ENCODE results near the gene IFI27L1.

Gene IFI27L1

GRCh38 chr14:94139421-94139820 lies 58.3 kb downstream of the IFI27L1 start:
- no peak overlapping the region for H3K4me3 Mint-ChIP-seq
- H3K27me3 Mint-ChIP-seq = peaks cover 2% of the 10 kb centered on the region
- H3K9me3 Mint-ChIP-seq (ENCODE audit: low read depth) = peaks cover 10% of the 10 kb centered on the region
- H3K36me3 Mint-ChIP-seq = no peaks in the 10 kb centered on the region
- peaks cover 3% of the 10 kb centered on the region for H3K4me1 Mint-ChIP-seq (ENCODE audit: low read depth)
- H3K27ac Mint-ChIP-seq = no peak overlapping the region

GRCh38 chr14:94142247-94142646 lies 61.1 kb downstream of the IFI27L1 start:
- Mint-ChIP-seq H3K27me3 (no peaks in the 10 kb centered on the region), H3K4me3 (no peak overlapping the region), H3K27ac (no peak overlapping the region), H3K4me1 (ENCODE audit: low read depth) (peaks cover 12% of the 10 kb centered on the region), H3K9me3 (ENCODE audit: low read depth) (no peaks in the 10 kb centered on the region), H3K36me3 (no peaks in the 10 kb centered on the region)

GRCh38 chr14:94142836-94143235 lies 61.7 kb downstream of the IFI27L1 start:
- H3K27ac Mint-ChIP-seq = no peak overlapping the region
- H3K4me1 Mint-ChIP-seq (ENCODE audit: low read depth) = peaks cover 13% of the 10 kb centered on the region
- no peaks in the 10 kb centered on the region for H3K36me3 Mint-ChIP-seq
- no peaks in the 10 kb centered on the region for H3K9me3 Mint-ChIP-seq (ENCODE audit: low read depth)
- H3K27me3 Mint-ChIP-seq = no peaks in the 10 kb centered on the region
- H3K4me3 Mint-ChIP-seq = no peak overlapping the region

- H3K36me3 Mint-ChIP-seq = no peaks in the 10 kb centered on the region
- peaks cover 13% of the 10 kb centered on the region for H3K4me1 Mint-ChIP-seq (ENCODE audit: low read depth)
- no peaks in the 10 kb centered on the region for H3K27me3 Mint-ChIP-seq
Measured at GRCh38 chr14:94143239-94143638, 62.1 kb downstream of the IFI27L1 start.

GRCh38 chr14:94143711-94144110 lies 62.6 kb downstream of the IFI27L1 start:
- peaks cover 13% of the 10 kb centered on the region for H3K4me1 Mint-ChIP-seq (ENCODE audit: low read depth)
- H3K27ac Mint-ChIP-seq = no peak overlapping the region
- no peak overlapping the region for H3K4me3 Mint-ChIP-seq
- H3K36me3 Mint-ChIP-seq = no peaks in the 10 kb centered on the region
- no peaks in the 10 kb centered on the region for H3K27me3 Mint-ChIP-seq
- no peaks in the 10 kb centered on the region for H3K9me3 Mint-ChIP-seq (ENCODE audit: low read depth)

More at GRCh38 chr14:94143239-94143638, 62.1 kb downstream of the IFI27L1 start:
- Mint-ChIP-seq H3K27ac (no peak overlapping the region), H3K9me3 (ENCODE audit: low read depth) (no peaks in the 10 kb centered on the region), H3K4me3 (no peak overlapping the region)

- Mint-ChIP-seq H3K4me3 (no peak overlapping the region), H3K36me3 (no peaks in the 10 kb centered on the region), H3K4me1 (ENCODE audit: low read depth) (peaks cover 13% of the 10 kb centered on the region), H3K9me3 (ENCODE audit: low read depth) (no peaks in the 10 kb centered on the region), H3K27ac (no peak overlapping the region), H3K27me3 (no peaks in the 10 kb centered on the region)
Measured at GRCh38 chr14:94144765-94145164, 63.7 kb downstream of the IFI27L1 start.

GRCh38 chr14:94145902-94146527 lies 64.9 kb downstream of the IFI27L1 start:
- Mint-ChIP-seq H3K27ac (no peak overlapping the region), H3K36me3 (no peaks in the 10 kb centered on the region), H3K4me1 (ENCODE audit: low read depth) (peaks cover 13% of the 10 kb centered on the region), H3K4me3 (no peak overlapping the region), H3K27me3 (no peaks in the 10 kb centered on the region), H3K9me3 (ENCODE audit: low read depth) (no peaks in the 10 kb centered on the region)

Measured in activated naive CD8-positive, alpha-beta T cell (primary cell).